GM04503 (cell line): Measurements from ENCODE around the gene KRT28.

Experiments
- DNase-seq: peaks from one replicate; pipeline ENCODE4 v3.0.0-alpha.2; 2012; ENCODE audit warnings: low read depth

The KRT28 gene, protein sequence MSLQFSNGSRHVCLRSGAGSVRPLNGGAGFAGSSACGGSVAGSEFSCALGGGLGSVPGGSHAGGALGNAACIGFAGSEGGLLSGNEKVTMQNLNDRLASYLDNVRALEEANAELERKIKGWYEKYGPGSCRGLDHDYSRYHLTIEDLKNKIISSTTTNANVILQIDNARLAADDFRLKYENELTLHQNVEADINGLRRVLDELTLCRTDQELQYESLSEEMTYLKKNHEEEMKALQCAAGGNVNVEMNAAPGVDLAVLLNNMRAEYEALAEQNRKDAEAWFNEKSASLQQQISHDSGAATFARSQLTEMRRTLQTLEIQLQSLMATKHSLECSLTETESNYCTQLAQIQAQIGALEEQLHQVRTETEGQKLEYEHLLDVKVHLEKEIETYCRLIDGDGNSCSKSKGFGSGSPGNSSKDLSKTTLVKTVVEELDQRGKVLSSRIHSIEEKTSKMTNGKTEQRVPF

DNA sequence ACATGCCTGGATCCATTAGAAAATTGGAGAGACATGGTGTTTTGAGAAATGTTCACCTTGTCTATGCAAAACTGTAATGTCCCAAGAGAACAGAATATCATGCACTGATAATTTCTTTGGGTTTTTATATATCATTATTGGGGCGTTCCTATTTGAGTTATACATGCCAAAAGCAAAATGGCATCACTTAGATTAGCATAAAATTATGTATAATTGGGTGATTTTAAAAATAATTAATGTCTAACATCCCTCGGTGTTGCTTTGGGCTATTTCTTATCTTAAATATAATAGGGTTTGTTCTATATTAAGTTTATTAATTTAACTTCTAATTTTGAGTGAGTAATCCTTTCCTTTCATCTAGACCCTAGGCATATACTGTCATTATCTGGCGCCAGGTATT, at the start of gene KRT28:
Gene KRT28 (minus strand): TSS at position 101 of the 400 bp plus-strand sequence. CDS start 66 bp downstream, at position 35.
- DNase-seq, result no peak

DNA sequence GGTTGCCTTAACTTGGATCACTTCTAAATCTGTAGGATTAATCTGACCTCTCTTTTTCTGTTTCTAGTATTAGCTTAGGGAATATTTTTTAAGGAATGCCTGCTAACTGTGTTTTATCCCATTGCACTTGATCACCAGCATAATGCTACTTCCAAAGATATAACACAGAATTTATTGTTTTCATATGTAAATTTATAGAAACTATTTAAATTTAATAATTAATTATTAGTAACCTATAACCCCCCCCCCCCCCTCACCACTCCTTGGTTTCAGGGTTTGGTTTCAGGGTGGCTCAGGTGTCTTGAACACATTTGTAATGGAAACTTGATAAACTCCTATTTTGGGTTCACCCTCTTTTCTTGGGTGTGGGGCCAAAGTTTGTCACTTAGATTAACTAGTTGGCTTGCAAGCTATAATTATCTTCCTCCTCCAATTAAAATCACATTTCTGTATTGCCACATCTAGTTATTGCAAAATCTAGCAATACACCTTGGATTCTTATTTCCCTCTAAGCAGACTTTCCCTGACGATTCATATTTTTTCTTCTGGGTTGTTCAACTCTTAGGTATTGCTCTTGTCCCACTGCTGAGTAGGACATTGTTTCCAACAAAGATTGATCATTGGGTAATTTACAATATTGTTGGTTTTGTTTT, 49.0 kb upstream of the KRT28 start:
- DNase-seq, result no peak

DNA sequence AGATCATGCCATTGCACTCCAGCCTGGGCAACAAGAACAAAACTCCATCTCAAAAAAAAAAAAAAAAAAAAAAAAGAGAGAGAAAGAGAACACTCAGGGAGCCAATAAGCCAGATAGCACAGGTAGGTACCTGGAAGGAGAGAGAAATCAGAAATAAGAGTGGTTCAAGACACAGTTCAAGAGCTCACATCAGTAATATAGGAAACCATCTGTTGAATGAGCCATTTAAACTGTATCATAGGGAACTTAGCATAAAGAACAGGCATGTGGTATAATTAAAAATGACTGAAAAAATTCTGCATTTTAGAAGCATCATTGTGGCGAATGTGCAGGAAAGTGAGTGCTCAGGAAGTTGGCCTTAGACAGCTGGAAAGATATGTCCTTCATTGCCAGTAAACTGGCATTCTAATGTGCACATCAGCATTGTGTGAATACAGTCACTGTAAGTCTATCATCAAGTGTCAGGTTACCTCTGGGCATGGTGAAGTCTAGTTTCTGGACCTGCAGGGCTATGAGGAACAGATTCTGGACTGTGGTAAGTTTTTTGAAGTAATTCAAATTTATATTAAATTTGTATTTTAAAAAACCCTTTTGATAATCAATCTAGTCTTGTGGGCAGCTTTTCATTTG, 46.9 kb upstream of the KRT28 start:
- DNase-seq, result no peak

DNA sequence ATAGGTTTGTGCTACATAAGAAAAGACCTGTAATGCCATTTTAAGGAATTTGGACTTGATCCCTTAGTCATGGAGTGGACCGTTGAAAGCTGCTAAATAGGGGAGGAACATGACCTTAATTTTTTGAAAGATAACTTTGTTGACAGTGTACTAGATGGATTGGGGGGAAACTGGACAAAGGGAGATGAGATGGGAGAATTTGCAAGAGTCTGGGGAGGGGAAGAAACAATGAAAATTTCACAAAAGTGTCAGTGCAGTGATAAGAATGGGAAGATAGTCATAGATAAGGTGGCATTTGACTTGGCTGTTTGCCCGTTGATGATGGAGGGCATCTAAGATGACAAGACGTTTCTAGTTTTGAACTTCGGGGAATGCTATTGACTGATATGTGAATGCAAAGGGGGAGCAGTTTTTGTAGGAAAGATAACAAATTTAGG, 44.9 kb upstream of the KRT28 start:
- no peak for DNase-seq

DNA sequence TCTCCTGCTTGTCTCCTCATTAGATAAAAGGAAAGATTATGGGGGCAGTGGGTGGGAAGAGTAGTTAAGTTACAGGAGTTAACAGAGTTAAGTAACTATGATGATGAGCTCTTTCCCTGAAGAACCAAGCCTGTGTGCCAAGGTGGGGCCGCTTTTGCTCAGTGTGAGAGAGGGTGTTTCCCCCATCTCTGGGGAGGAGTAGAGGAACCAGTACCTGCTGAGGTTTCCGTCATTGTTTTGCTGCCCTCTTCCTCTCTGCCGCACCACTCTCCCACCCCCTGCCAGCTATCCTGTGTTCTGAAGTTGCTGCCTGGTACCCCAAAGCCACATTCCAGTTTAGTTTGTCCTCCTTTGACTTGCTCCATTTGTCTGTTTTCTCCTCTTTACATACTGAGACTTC, 43.5 kb upstream of the KRT28 start:
- no peak for DNase-seq

DNA sequence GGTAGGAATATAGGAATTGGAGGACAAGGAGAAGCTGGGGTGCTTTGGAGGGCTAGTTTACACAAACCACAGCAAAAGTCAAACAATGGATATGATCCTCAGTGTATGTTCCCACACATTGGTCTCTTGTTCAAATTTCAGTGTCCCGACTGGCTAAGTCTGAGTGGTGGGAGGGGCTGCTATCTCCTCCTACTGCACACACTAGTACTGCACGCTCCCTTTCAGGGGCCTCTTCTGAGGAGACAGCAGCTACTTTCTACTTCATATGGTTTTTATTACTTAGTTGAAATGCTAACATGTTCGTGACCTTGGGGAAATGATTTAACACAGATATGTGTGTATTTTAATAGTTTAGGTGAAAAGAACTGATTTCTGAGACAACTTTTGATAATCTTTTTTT, 41.5 kb upstream of the KRT28 start:
- DNase-seq, result no peak

DNA sequence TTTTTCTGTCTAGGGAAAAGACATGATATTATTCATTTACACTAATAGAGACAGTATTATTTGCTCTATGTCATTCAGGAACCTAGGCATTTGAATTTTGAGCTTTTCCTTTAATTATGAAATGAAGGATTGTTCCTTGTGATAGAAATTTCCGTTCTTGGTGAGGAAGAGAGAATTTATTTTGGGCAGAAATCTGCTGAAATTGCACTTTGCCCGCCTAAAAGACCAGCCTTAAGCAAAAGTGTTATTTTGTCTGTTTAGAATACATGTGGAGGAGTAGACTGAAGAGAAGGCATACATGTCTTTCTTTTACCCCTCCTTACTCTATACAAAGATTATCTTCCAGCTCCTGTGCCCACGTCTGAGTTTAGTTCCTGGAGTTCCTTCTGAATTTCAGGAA, 39.4 kb upstream of the KRT28 start:
- DNase-seq, result no peak

DNA sequence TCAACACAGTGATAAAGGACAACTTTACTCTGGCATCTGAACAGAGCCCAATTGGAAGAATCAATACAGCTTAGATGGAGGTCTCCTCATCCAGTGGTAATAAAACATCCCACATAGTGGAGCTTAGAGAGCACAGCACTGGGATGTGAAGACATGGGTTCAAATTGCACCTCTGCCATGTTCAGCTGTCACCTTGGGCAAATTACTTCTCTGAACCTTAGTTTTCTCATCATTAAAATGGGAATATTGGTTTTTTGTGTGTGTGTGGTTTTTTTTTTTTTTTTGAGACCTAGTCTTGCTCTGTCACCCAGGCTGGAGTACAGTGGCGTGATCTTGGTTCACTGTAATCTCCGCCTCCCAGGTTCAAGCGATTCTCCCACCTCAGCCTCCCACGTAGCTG, 36.3 kb upstream of the KRT28 start:
- DNase-seq, result no peak

DNA sequence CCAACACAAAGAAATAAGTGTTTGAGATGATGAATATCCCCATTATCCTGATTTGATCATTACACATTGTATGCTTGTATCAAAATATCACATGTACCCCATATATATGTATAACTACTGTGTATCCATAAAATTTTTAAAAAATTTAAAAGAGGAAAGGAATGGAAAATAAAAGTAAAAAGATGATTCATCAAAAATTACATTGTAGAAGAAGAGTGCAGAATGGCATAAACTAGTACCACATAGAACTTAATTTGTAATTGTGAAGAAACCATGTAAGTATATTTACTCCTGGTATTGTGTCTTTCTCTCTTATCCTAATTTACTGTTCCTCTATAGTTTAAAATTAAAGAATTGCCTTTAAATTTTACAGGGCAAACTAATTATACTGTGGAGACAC, 34.1 kb upstream of the KRT28 start:
- DNase-seq, result no peak

DNA sequence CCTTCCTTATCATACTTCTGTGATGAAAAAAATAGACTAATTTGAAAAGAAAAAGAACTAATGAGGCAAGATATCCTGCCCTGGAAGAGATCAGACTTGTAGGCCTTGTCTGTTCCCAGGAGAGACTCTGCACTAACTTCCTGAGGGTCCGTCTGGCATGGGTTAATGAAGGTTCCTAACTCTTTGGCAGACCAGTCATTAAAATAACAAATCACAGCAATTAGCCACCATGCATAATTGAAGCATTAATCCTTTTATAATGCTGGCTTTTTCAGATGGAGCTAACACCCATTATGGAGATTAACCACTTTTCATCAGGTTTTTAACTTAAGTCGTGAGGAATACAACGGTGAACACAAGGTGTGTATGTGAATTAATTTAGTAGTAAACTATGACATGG, 33.1 kb upstream of the KRT28 start:
- DNase-seq, result no peak

DNA sequence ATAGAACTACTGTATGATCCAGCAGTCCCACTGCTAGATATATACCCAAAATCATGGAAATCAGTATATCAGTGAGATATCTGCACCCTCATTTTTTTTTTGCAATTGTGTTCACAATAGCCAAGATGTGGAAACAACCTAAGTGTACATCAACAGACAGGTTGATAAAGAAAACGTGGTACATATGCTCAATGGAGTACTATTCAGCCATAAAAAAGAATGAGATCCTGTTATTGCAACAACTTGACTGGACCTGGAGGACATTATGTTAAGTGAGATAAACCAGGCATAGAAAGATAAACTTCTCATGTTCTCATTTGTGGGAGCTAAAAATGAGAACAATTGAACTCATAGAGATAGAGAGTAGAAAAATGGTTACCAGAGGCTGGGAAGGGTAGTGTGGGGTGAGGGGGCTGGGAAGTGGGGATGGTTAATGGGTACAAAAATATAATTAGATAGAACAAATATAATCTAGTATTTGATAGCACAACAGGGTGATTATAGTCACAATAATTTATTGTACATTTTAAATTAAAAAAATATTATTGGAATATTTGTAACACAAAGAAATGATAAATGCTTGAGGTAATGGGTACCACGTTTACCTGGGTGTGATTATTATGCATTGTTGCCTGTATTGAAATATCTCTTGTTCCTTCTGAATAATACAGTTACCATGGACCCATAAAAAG, 30.5 kb upstream of the KRT28 start:
- DNase-seq, result no peak

DNA sequence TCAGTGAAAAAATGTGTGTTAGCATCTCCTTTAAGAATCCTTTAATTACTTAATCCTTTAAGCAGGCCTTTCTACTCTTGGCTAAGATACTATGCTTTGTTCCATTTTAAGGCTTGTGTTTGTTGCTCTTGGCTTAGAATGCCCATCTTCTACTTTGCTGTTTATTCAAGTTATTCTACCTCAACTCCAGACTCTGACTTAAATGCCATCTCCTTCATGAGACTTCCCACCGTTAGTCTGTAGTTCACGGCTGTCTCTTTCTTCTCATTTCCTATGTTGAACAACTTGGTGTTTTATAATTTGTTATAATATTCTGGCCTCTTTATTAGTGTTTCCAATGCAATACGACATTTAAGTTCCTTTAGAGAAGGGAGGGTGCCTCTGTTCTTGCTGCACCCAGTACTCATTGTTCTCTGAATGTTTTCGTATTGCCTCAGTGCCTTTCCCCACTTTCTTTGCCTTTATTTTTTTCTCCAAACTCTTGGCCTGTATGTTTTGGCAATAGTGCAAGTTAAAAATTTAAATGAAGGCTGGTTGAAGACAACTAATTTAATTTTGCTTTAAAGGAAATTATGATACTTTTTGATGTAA, 28.8 kb upstream of the KRT28 start:
- DNase-seq, result no peak

DNA sequence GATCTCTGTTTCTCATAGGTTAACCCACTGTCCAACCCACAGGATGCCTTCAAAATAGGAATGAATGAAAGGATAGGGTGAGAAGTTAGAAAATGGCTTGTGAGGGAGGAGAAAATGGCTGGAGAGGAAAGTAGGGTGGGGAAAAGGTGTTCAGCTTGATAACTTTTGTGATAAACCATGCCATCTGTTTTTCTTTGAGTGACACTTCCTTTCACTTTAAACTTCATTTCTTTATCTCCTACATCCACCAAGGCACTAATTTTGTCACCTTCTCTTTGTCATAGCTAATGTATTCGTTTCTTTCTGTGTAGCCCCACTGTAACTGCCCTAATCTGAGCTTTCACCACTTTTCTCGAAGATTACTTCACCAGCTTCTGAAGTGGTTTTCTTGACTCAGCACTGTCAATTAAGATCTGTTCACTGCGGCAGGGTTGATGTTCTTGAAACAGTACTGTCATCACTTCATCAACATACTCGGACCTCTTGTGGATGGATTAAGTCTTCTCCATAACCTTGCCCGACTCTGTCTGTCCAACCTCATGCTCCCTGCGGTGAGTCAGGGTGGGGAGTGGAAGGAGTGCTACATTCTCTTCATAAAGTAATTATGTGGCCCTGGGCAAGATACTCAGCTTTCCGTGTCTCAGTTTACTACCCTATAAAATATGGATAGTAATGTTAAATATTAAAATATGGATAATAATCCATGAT, 28.1 kb upstream of the KRT28 start:
- no peak for DNase-seq

DNA sequence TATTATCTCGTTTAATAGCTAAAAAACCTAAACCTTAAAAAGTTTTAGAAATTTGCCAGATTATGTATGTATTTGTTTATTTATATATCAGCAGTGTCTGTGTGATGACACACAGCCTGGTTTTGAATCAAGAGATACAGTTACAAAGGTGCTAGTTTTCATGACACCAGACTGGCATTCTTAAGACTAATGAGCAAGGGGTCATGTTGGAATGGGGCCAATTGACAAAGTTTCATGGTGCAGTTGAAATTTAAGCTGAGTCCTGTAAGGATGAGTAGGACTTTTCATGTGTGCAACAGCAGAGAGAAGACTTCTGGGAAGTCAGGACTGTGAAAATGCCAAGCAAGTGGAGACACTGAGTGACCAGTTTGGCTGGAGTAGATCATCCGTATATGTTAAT, 25.8 kb upstream of the KRT28 start:
- no peak for DNase-seq

DNA sequence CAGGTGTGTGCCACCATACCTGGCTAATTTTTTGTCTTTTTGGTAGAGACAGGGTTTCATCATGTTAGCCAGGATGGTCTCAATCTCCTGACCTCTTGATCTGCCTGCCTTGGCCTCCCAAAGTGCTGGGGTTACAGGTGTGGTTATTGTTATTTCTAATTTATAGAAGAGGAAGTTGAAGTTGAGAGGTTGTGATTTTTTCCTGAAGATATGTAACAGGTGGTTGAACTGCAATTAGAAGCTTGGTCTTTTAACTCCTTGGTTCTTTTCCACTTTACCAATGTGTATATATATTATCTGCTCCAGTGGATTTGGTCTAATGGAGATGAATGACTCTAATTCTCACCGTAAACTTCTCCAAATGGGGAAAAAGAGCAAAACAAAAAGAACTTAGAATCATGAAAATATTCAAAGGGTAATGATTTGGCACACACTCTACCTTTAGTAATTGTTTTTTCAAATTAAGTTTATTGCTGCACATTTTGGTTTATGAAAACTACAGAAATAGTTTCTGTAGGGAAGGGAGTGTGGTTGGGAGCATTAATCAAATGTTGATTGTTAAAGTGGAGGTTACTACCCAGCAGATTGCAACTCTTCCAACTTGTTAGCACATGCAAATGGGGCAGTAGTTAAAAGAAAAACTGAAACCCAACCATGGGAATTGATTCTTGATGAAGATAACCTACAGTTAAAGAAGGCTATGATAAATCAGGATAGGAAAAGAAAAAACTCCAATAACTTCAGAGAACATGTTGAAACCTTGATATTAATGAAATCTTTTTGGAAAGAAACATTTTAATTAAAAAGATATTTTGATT, 24.5 kb upstream of the KRT28 start:
- DNase-seq, result no peak

DNA sequence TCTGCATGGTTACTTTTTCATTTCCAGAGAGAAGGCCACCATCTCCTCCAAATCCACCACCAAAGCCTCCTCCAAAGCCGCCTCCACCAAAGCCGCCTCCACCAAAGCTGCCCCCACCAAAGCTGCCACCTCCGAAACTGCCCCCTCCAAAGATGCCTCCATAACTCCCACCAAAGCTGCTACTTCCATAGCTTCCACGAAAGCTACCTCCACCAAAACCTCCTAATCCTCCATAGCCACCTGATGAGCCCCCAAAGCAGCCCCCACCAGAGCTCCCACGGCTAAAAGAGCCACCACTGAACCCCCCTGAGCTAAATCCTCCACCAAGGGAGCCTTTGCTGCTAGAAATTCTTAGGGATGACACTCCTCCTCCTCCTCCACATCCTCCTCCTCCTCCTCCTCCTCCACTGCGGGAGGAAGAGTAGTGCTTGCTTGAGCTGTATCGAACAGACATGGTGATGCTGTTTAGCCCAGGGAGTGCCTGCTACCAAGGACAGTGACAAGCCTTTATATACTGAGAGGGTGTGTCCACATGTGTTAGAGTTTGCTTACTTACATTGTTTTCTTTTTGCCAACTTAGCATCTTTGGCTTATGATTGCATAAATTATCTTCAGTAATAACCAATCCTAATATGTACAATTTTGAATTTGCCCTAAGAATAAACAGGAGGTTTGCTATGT, 22.5 kb upstream of the KRT28 start, which contains the start of gene KRT10:
Gene KRT10 (minus strand): TSS at position 483 of the 681 bp plus-strand sequence. CDS start 29 bp downstream, at position 454.
- DNase-seq, result no peak

DNA sequence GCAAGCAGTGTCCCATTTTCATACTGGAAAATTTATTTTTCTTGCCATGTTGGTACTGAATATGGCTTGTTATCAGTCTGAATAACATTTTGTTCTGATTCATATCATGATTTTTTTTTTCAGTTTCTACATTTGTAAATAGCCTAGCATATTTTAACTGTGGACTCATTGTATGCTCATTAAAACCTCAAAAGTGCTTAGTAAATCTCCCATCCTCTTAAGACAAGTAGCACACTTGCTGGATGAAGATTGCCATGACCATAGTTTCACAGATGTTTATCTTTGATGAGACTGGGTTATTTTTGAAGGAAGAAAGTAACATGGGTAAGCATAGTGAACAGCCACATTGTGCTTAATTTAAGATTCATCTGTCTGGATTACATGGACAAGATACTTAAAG, 21.8 kb upstream of the KRT28 start:
- DNase-seq, result no peak

DNA sequence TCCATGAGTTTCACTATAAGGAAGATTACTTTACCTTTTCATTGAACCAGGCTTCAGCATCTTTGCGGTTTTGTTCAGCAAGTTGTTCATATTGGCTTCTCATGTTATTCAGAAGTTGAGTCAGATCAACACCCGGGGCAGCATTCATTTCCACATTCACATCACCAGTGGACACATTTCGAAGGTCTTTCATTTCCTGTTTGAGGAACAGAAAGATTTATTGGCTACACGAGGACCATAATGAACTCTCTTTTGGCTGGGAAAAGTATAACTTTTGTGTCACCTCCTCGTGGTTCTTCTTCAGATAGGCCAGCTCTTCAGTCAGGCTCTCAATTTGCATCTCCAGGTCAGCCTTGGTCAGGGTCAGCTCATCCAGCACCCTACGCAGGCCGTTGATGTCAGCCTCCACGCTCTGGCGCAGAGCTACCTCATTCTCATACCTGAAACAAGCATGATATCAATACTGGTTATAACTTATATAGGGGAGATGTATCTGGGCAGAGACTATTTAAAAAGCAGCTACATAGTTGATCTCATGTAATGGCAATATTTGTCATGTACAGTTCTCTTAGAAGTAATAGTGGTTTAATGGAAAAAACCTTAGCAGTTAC, 20.6 kb upstream of the KRT28 start:
- DNase-seq, result no peak

DNA sequence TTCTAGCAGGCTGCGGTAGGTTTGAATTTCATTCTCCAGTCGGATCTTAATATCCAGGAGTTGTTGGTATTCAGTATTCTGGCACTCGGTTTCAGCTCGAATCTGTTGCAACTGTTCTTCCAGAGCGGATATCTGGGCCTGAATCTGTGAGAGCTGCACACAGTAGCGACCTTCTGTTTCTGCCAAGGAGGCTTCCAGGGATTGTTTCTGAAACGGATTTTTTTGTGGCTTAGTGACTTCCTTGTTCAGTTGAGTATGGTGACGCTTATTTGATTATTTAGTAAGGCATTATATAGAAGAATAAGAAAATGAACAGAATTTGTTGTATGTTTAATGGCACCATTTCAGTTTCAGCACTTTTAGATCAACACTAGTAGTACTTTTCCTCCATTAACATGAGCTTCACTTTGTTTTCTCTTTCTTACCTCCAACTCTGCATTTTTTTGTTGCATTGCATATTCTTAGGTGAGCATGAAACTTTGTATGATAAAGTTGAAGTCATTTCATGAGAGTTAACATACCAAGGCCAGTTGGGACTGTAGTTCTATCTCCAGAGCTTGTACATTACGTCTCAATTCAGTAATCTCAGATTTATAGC, 19.9 kb upstream of the KRT28 start:
- no peak for DNase-seq
